GF-D8 (cell line): ENCODE results near the gene STEAP1.

Experiments used
- DNase-seq: peaks from one replicate; lab custom pipeline; 2025; lab: John Stamatoyannopoulos, UW

Gene STEAP1

DNA sequence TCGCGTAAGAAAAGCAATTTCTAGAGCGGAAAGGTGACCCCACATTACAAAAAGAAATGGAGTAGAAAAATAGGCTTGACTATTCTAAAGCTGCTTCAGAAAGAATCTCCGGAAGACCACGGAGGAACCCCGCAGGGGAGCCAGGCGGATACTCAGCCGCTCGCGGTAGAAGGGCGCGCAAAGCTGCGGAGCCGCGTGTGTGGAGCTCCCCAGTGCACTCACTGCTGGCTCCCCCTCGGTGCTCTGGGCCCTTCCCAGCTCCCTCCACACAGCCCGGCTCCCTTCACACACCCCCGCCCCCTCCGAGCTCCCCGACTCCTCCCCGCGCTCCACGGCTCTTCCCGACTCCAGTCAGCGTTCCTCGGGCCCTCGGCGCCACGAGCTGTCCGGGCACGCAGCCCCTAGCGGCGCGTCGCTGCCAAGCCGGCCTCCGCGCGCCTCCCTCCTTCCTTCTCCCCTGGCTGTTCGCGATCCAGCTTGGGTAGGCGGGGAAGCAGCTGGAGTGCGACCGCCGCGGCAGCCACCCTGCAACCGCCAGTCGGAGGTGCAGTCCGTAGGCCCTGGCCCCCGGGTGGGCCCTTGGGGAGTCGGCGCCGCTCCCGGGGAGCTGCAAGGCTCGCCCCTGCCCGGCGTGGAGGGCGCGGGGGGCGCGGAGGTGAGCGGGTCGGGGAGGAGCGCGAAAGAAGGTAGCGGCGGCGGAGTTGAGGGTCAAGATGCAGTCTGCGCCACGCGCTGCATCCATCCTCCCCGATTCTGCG lies 57.3 kb downstream of the STEAP1 start, which contains the start of gene STEAP2:
TSS of gene STEAP2 (plus strand) at position 350 of the 758 bp plus-strand sequence. CDS start 13,343 bp downstream, outside the sequence.
- no peak for DNase-seq

DNA sequence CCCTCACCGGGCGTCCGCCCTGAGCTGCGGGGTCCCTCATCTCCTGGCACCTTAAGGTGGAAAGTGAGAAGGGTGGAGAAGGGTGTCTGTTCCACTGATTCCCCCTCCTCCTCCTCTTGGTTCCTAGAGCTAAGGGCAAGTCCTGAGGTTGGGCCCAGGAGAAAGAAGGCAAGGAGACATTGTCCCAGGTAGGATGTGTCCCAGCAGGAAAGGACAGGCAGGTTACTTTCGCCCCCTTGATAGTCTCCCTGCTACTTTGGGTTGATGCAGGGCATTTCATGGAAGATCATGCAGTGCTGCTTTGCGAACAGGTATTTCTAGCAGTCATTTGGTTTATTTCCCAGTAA lies 57.9 kb downstream of the STEAP1 start:
- DNase-seq: no peak

DNA sequence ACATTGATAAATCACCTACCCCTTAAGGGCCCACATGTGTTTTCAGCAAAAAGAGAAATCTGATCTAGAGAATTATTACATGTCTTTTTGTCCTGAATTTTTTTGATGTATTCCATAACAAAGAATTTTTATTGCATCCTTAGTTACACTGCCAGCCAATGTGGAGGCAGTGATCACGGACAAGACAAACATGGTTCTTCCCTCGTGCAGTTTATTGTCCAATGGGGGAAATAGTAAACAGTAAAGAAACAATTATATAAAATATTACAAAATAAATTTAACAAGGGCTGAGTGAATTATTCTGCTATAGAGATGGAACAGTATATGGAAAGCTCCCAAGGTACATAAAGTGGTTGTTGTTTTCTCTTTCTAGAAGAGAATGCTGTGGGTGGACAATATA lies 59.3 kb downstream of the STEAP1 start:
- no peak for DNase-seq
